Measurements from ENCODE around the gene CAMK1D. TPM values are rescaled to one million over a fixed set of nuclear protein-coding genes. Genes with fewer than 3 reads are reported as not detected.

The CAMK1D gene
- total and polyA plus RNA-seq, 2 experiments from 2014 or later = 4.6 to 7.2 TPM

DNA sequence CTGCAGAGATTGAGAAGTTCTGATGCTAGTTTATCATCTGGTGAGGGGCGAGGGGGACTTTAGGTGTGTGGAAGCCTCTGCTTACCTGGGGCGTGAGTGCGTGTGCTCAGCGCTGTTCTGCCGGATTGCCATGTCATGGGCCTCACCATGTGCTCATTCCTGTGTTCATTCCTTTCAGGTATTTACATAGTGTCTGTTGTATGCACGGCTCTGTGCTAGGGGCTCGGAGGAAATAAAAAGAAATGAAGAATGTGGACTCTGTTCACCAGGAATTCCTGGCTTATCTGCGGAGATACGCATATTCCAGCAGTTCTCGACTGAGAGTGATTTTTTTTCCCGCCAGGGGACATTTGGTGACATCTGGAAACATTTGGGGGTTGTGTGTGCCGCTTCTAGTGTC lies 152.0 kb downstream of the CAMK1D start (continued):
- no peak for TF ChIP-seq ZNF462 (CRISPR knock-in tag; IDR thresholded peaks at IDR 0.05)

DNA sequence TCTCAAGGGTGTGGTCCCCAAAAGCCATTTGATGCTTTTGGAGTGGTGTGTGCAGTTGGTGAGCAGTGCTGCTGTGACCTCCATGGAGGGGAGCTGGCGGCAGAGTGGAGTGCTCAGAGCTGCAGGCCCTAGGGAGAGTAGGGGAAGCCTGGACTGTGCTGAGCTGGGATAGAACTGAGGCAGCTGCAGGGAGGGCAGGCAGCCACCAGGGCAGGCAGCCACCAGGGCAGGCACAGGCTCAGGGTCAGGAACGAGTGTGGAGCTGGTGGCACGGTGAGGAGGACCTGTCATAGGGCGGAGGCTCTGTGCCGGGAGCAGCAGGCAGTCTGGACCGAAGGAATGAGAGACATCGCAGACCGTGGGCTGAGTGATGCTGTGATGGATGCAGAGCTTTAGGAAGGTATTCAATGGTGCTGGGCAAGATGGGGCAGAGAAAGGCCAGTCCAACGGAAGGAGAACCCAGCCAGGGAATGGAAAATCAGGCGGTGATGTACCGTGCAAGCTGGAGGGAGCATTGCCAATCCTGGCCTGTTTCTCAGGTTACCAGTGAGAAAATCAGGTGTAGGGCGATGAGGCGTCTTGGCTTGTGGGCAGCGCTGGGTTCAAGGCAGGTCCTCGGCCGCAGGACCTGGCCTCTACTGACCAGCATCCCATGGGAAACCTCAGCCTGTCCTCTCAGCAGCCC lies 152.6 kb downstream of the CAMK1D start:
- H3K36me3 Mint-ChIP-seq (ENCODE audit: low read depth) = no peaks in the 10 kb centered on the region
- H2AFZ ChIP-seq = no peak overlapping the region
- no peak overlapping the region for H3K4me3 ChIP-seq
- DNase-seq (ENCODE audit: low spot score) = no peak
- H3K4me1 Mint-ChIP-seq = peaks cover 41% of the 10 kb centered on the region
- peak; percentile 85 for ATAC-seq
- no peaks in the 10 kb centered on the region for H3K27me3 ChIP-seq (ENCODE audit: insufficient read depth)
- no peaks in the 10 kb centered on the region for H3K79me2 ChIP-seq (replicated peaks; ENCODE audit: insufficient read depth)
- no peak overlapping the region for H3K4me3 Mint-ChIP-seq
- no peak overlapping the region for H3K4me2 ChIP-seq
- H3K4me1 ChIP-seq (ENCODE audit: insufficient read depth) = peaks cover 12% of the 10 kb centered on the region; the same call in 1 of the 2 replicates
- H3F3A ChIP-seq (replicated peaks; ENCODE audit: low read depth) = no peaks in the 10 kb centered on the region
- no peak overlapping the region for H3K27ac ChIP-seq (ENCODE audit: low read depth)
- no peak overlapping the region for H3K27ac Mint-ChIP-seq
- 0 out of 2 replicates have a peak, but pooled peaks cover 3% of the 10 kb centered on the region for H4K20me1 ChIP-seq (replicated peaks; ENCODE audit: insufficient read depth)
- H3K9me3 Mint-ChIP-seq = no peaks in the 10 kb centered on the region
- H3K9me2 ChIP-seq (ENCODE audit: insufficient read depth) = no peaks in the 10 kb centered on the region
- no peaks in the 10 kb centered on the region for H3K36me3 ChIP-seq (ENCODE audit: insufficient read depth)
- peaks cover 5% of the 10 kb centered on the region for H3K27me3 Mint-ChIP-seq (ENCODE audit: insufficient read depth, low read depth, poor library complexity)
- TF ChIP-seq JUNB (IDR thresholded peaks at IDR 0.05; ENCODE audit: unreplicated experiment) (no peak), POLR2AphosphoS5 (IDR thresholded peaks at IDR 0.05; ENCODE audit: low read depth) (no peak), ZNF462 (CRISPR knock-in tag; IDR thresholded peaks at IDR 0.05) (no peak), STAT1 (IDR thresholded peaks at IDR 0.05; ENCODE audit: unreplicated experiment) (no peak), ZNF114 (CRISPR knock-in tag; IDR thresholded peaks at IDR 0.05) (no peak), EZH2phosphoT487 (IDR thresholded peaks at IDR 0.05; ENCODE audit: unreplicated experiment) (no peak)
- TF ChIP-seq, protein P1, sequence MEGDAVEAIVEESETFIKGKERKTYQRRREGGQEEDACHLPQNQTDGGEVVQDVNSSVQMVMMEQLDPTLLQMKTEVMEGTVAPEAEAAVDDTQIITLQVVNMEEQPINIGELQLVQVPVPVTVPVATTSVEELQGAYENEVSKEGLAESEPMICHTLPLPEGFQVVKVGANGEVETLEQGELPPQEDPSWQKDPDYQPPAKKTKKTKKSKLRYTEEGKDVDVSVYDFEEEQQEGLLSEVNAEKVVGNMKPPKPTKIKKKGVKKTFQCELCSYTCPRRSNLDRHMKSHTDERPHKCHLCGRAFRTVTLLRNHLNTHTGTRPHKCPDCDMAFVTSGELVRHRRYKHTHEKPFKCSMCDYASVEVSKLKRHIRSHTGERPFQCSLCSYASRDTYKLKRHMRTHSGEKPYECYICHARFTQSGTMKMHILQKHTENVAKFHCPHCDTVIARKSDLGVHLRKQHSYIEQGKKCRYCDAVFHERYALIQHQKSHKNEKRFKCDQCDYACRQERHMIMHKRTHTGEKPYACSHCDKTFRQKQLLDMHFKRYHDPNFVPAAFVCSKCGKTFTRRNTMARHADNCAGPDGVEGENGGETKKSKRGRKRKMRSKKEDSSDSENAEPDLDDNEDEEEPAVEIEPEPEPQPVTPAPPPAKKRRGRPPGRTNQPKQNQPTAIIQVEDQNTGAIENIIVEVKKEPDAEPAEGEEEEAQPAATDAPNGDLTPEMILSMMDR (conservative IDR thresholded peaks at IDR 0.05; ENCODE audit: low read depth in 2 of 2) = no peak
